ENCODE results near the gene ACKR4. TPM values are rescaled to one million over a fixed set of nuclear protein-coding genes. Genes with fewer than 3 reads are reported as not detected.

The ACKR4 gene
- total RNA-seq, 4 donors from 2014 or later: not detected

- Histone ChIP-seq H3K36me3 (no peaks in the 10 kb centered on the region), H3K4me1 (peaks cover 0 to 5% of the 10 kb centered on the region in 2 donors), H3K4me3 (no peak overlapping the region), H3K9me3 (no peaks in the 10 kb centered on the region), H3K27me3 (no peaks in the 10 kb centered on the region), H3K27ac (no peak overlapping the region)
- intact Hi-C loops (cut with DNase I; ENCODE audit: low total_unique reads): no loop called here
- ATAC-seq (no peak), DNase-seq (no peak)
- in situ Hi-C loops (cut with MboI; ENCODE audit: low sequenced_read_pairs in 4 of 4): no loop called here
- TF ChIP-seq POLR2A (IDR thresholded peaks at IDR 0.05) (no peak), CTCF (IDR thresholded peaks at IDR 0.05 in 4 of 5, conservative IDR thresholded peaks at IDR 0.05 in 1 of 5) (no peak)
Observed at GRCh38 chr3:132650153-132650552, 53.1 kb downstream of the ACKR4 start.

Other genes with a start within 250 kb of the ACKR4 start
- gene DNAJC13, start 179.8 kb upstream of the ACKR4 start, total RNA-seq: 10 to 100 TPM; 21.9 to 35.2 (median 26.5) TPM
- 10 to 100 TPM in 1 of 4 donors, 1 to 10 TPM in 3; 2.2 to 12.4 (median 4.4) TPM for gene ACAD11, start 62.5 kb downstream of the ACKR4 start, total RNA-seq
- gene UBA5, start 63.1 kb downstream of the ACKR4 start, total RNA-seq: 10 to 100 TPM; 19.3 to 27.7 (median 21.5) TPM
- gene NPHP3, start 125.1 kb downstream of the ACKR4 start, total RNA-seq: 10 to 100 TPM in 2 of 4 donors, 1 to 10 TPM in 2; 6.3 to 13.4 (median 10.6) TPM

Data from gastrocnemius medialis (tissue), 4 donors.